Hippocampal formation (tissue), 2 donors: ENCODE measurements around the gene TMEM209.
A peak's percentile ranks its signal among the peaks of the same experiment; 100 is the strongest.

Source experiments
- DNase-seq, 2 donors: peaks; one replicate each; lab custom pipeline; 2025; lab: John Stamatoyannopoulos, UW

Gene TMEM209

GRCh38 chr7:130143986-130144311, 61.3 kb downstream of the TMEM209 start:
- DNase-seq: no peak

GRCh38 chr7:130143334-130143732, 61.9 kb downstream of the TMEM209 start:
- no peak for DNase-seq

- DNase-seq: no peak
Measured at GRCh38 chr7:130142654-130143333, 62.4 kb downstream of the TMEM209 start.

DNA sequence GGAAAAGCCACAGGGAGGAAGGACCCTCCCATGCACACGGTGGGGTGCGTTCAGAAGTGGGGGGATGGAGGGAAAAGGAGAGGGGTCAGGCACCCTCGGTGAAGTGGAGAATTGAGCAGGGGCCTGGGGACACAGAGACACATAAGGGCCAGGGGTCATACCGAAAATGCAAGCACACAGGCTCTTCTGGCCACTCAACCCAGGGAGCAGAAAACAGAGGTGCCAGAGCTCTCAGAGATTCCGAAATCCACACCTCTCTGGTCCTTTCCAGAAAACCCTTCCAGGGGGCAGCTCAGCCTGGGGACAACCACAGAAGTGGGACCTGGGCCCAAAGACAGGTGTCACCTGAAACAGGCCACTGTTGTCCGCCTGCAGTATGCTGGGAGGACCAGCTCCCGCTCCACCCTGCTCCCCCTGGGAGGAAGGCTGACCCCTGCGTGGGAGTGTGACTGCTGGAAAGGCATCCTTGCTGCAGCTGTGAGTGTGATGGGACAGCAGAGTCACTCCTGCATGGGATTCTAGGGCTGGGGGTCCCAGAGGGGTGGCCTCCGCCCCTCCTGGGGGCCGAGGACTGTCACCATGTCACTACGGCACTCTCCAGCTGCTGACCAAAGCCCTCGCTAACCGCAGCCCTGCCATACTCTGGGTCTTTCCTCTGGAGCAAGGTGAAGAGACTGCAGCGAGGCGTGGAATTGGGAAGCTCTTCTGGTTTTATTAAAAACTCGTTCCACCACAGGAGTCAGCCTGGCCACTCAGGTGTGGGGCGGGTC, 63.1 kb downstream of the TMEM209 start:
- DNase-seq: no peak

DNA sequence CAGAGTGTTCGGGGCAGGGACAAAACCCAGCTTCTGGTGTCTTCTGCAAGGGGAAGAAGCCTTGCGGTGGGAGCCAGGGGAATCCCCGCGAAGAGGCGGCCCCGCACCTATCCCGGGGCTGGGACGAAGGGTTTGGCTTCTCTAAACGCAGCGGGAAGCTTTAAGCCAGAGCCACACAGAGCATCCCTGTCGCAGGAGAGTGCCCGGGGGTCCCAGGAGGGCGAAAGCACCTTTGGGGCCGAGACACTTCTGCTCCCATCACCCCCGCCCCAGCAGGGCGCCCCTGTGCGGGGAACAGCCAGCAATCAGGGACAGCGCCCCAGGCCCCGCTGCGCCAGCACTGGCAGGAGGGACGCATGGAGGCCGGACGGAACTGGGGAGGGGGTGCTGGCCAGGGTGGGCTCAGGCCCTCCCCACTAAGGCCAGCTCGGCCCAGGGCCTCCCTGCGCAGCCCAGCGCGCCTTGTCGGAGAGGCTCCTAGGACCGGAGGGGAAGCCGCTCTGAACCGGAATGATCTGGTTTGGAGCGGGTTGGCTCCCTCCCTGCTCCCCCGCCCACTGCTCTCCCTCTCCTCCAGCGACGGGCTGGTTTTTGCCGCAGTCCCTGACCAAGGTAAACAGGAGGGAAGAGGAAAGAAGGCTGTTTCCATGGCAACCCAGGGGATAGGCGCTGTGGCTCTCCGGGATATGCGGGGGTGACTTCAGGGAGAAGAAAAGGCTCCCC, 63.9 kb downstream of the TMEM209 start:
- peak; percentile 37 to 64 for DNase-seq

DNA sequence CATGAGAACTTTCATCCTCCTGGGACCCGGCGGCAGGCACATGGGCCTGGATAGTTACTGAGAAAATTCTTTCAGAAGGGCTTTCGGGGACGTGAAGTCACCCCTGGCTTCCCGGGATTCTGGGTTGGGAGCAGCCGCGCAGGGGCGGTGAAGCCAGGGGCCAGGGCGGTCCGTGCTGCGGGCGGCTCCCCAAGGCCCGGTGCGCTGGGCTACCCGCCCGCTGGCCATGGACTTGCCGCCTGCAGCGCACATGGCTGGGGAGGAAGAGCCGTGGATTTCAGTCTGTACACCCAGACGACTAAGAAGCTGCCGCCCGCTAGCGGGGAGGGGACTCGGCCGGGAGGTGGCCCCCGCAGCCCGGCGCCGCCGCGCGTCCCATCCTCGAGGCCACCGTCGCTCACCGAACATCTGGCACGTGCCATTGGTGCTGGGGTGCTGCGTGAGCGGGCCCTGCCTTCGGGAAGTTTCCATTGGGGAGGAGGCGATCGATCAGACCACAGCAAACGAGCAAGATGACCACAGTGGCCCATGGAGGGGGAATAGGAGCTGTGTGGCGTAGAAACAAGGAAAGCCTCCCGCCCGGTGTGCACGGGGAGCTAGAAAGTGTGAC, 64.5 kb downstream of the TMEM209 start:
- DNase-seq: no peak

DNA sequence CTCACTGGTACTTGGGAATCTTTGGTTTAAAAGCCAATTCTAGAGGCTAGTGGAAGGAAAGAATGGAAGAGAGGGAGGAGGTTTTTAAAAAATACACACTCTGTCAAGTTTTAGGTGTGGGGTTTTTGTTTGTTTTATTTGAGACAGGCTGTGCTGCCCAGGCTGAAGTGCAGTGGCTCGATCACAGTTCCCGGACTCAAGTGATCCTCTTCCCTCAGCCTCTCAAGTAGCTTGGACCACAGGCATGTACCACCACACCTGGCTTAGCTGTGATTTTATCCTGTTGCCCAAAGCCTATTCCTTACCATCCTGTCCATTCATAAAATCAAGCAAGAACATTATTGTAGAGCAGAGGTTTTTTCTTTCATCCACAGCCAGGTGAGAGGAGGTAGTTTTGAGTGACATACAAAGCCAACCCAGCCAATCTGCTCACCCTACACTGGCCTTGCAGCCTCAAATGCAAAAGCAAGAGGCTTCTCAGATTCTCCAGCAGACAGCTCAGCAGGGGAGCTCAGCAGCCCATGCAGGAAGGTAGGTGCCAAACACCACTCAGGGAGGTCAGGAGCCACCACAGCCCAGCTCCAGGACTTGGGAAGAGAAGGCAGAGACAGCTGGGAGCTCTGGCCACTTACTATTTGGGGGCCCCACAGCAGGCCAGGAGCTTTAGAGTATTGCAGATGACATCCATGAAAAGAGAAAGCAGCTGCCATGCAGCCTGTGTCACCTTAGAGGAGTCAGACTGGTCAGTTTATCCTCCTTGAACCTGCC, 65.8 kb downstream of the TMEM209 start:
- no peak for DNase-seq

- DNase-seq: no peak
Measured at GRCh38 chr7:130137207-130137606, 68.0 kb downstream of the TMEM209 start.

DNA sequence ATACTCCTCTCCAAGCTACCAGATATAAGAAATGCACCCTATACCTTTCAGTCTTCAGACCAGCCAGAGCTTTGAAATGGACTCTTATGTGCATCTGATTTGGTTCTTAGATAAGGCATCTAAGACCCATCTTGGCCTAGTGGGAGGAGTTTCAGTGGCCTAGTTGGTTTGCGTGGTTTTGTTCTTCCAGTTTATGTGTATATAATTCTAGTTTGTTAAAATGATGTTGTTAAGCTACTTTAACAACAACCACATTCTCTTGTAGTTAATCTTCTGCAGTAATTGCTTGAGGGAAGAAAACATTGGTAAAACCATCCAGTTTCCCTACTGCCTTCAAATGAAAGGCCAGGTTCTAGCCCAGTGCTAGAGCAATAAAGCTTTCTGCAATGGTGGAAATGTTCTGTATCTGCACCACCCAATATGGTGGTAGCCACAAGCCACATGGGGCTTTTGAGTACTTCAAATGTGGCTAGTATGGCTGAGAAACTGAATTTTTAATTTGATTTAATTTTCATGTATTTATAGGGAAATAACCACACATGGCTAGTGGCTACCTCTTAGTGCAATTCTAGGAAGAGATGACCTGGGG, 68.5 kb downstream of the TMEM209 start:
- no peak for DNase-seq

- no peak for DNase-seq
Measured at GRCh38 chr7:130135208-130136205, 69.7 kb downstream of the TMEM209 start.

- no peak for DNase-seq
Measured at GRCh38 chr7:130134726-130135125, 70.5 kb downstream of the TMEM209 start.

- DNase-seq: no peak
Measured at GRCh38 chr7:130134106-130134636, 71.0 kb downstream of the TMEM209 start.

- DNase-seq: no peak
Measured at GRCh38 chr7:130133029-130133782, 72.0 kb downstream of the TMEM209 start.

DNA sequence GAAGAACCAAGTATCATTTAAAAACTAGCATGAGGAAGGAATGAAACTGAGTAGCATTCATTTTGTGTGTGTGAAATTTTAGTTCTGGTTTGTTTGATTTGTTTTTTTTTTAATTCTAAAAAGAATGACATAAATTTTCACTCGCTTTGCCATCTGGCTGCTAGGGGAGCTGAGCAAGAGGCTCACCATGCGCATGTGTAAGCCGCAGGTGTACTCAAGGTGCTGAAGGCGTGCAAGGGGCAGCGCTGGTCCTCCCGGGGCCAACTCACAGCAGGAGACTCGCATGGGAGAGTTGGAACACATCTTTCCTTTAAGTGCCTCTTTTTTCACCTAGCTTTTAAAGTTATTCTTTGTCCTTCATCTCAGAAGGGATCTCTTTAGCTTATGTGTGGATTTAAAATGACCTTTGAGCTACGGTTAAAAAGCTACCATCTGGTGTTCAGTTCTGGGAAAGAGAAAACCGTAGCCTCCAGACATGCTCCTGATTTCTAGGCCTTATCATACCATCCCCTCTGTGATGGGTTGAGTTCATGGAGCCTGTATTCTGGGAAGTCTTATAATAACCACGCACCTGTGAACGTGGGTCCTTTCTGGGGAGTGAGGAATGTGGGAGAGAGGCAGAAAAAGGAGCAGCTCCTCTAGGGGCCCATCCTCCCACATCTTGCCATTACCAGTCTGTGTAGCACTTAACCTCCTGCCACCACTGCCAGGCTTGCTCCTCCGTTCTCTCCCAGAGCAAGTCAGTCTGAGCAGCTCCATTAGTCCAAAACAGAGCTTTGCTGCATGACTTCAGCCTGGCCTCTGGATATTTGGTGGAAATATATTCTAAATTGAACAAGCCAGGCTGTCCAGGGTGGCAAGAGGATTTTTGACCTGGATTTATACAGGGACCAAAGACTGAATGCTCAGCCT, 73.0 kb downstream of the TMEM209 start:
- DNase-seq: no peak

DNA sequence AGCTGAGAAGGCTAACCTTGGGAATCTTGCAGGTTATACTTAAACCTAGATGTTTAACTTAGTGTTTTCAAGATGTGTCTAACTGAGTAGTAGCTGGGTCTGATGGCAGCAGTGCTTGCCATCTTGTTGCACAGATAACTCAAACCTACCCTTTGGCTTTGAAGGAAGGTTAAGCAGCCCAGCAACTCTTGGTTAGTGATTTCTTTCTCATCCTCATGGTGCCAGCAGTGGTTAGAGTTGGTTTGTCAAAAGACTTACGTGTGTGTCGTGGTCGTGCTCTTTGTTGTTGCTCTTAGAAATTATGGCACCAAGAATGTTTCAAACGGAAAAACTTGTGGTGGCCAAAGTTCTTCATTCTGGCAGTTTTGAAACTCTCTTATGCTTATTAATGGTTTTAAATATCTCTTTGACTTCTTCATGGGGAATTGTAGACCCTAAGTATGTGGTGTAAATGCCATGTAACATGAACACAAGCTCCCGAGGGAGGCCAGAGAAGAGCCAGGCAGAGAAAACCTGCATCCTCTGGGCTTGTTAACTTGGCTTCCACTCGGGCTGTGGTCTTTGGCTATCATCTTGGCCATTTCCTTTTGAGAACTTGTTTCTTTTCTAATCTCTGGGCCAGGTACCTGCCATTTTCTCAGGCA, 73.9 kb downstream of the TMEM209 start:
- no peak for DNase-seq

GRCh38 chr7:130129011-130129411, 76.2 kb downstream of the TMEM209 start:
- no peak for DNase-seq

DNA sequence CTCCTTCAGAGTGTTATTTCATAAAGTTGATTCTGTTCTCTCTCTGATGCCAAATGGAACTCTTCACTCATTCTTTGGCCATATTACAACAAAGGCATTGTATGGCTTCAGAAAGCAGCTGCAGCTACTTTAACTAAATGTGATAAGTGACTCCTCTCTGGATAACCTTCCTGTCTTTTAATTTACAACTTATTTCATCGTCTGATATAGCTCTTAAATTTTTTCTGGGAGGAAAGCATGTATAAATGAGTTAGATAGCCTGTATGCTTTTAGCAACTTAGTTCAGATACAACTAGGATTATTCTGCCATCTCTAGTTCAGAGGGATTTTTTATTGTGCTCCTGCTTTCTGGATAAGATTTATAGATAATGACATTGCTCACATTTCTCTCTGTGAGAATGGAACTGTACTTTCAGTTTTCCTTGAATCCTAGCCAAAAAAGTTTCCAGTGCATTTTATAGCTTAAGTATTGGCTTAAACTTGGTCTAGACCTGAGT, 77.3 kb downstream of the TMEM209 start:
- no peak for DNase-seq
